Chondrocyte (in vitro differentiated cells): ENCODE results near the gene PRODH2. TPM values are rescaled to one million over a fixed set of nuclear protein-coding genes. Genes with fewer than 3 reads are reported as not detected.

Source experiments
- DNase-seq: peaks from one replicate; pipeline ENCODE4 v3.0.0; 2021; ENCODE audit warnings: mixed read lengths, low spot score
- H3K27ac Mint-ChIP-seq: one replicate; pipeline ENCODE4 v1.8.0; 2021; ENCODE audit warnings: mild to moderate bottlenecking, moderate library complexity, mixed read lengths; ENCODE audit not compliant: unreplicated experiment
- H3K27me3 Mint-ChIP-seq: 2 replicates; pipeline ENCODE4 v1.8.0; 2021; ENCODE audit warnings: low read depth, mixed read lengths
- H3K36me3 Mint-ChIP-seq: 2 replicates; pipeline ENCODE4 v1.8.0; 2021; ENCODE audit warnings: low read depth, mixed read lengths
- H3K4me1 Mint-ChIP-seq: 2 replicates; pipeline ENCODE4 v1.8.0; 2021; ENCODE audit warnings: low read depth, mild to moderate bottlenecking, mixed read lengths
- H3K4me3 Mint-ChIP-seq: one replicate; pipeline ENCODE4 v1.8.0; 2021; ENCODE audit warnings: mild to moderate bottlenecking, moderate library complexity, mixed read lengths; ENCODE audit not compliant: unreplicated experiment
- H3K9me3 Mint-ChIP-seq: 2 replicates; pipeline ENCODE4 v1.8.0; 2021; ENCODE audit warnings: low read depth, mixed read lengths
- total RNA-seq: library from RNA; stranded (reverse); gene quantifications from 3 replicates; pipeline ENCODE4 v1.2.1, GENCODE V29; 2021
- TF ChIP-seq, protein P1 (sequence below): fragments of 200-600 bp; sonication (generic); IDR thresholded peaks from 2 replicates; pipeline ENCODE4 v1.5.0; 2021; ENCODE audit warnings: antibody characterized with exemption, mild to moderate bottlenecking, moderate library complexity

PRODH2 gene
- total RNA-seq, 1 donor from 2014 or later: not detected

DNA sequence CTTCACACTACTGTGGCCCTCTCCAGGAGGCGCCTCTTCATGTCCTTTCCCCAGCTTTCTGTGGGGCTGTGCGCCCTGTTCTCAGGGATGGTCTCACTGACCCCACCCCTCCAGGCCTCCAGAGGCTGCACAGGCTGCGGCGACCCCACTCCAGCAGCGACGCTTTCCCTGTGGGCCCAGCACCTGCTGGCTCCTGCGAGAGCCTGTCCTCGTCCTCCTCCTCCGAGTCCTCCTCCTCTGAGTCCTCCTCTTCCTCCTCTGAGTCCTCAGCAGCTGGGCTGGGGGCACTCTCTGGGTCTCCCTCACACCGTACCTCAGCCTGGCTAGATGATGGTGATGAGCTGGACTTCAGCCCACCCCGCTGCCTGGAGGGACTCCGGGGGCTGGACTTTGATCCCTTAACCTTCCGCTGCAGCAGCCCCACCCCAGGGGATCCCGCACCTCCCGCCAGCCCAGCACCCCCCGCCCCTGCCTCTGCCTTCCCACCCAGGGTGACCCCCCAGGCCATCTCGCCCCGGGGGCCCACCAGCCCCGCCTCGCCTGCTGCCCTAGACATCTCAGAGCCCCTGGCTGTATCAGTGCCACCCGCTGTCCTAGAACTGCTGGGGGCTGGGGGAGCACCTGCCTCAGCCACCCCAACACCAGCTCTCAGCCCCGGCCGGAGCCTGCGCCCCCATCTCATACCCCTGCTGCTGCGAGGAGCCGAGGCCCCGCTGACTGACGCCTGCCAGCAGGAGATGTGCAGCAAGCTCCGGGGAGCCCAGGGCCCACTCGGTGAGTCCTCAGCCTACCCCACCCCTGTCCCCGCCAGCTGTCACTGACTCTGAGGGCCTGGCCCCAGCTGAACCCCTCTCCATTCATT, 26.1 kb downstream of the PRODH2 start:
- TF ChIP-seq, protein P1, sequence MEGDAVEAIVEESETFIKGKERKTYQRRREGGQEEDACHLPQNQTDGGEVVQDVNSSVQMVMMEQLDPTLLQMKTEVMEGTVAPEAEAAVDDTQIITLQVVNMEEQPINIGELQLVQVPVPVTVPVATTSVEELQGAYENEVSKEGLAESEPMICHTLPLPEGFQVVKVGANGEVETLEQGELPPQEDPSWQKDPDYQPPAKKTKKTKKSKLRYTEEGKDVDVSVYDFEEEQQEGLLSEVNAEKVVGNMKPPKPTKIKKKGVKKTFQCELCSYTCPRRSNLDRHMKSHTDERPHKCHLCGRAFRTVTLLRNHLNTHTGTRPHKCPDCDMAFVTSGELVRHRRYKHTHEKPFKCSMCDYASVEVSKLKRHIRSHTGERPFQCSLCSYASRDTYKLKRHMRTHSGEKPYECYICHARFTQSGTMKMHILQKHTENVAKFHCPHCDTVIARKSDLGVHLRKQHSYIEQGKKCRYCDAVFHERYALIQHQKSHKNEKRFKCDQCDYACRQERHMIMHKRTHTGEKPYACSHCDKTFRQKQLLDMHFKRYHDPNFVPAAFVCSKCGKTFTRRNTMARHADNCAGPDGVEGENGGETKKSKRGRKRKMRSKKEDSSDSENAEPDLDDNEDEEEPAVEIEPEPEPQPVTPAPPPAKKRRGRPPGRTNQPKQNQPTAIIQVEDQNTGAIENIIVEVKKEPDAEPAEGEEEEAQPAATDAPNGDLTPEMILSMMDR: no peak
- H3K4me1 Mint-ChIP-seq: no peaks in the 10 kb centered on the region
- H3K36me3 Mint-ChIP-seq: peaks cover 1% of the 10 kb centered on the region
- H3K27ac Mint-ChIP-seq: no peak overlapping the region
- peak; percentile 93 for DNase-seq
- H3K9me3 Mint-ChIP-seq: no peaks in the 10 kb centered on the region
- H3K4me3 Mint-ChIP-seq: no peak overlapping the region
- H3K27me3 Mint-ChIP-seq: no peaks in the 10 kb centered on the region

DNA sequence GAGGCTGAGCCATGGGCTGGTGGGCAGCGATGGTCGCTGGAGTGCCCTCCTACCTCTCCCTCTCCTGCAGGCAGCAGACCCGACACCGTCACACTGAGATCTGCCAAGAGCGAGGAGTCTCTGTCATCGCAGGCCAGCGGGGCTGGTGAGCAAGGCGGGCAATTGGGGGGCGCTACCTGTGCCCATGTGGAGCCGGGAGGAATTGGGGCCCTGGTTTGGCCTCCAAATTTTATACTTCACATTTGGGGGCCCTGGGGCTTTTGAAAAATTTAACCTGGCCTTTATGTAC, 27.4 kb downstream of the PRODH2 start:
- Mint-ChIP-seq H3K36me3 (peaks cover 3% of the 10 kb centered on the region), H3K27ac (no peak overlapping the region), H3K4me1 (no peaks in the 10 kb centered on the region), H3K27me3 (no peaks in the 10 kb centered on the region), H3K9me3 (no peaks in the 10 kb centered on the region), H3K4me3 (no peak overlapping the region)
- TF ChIP-seq, protein P1: no peak
- no peak for DNase-seq

DNA sequence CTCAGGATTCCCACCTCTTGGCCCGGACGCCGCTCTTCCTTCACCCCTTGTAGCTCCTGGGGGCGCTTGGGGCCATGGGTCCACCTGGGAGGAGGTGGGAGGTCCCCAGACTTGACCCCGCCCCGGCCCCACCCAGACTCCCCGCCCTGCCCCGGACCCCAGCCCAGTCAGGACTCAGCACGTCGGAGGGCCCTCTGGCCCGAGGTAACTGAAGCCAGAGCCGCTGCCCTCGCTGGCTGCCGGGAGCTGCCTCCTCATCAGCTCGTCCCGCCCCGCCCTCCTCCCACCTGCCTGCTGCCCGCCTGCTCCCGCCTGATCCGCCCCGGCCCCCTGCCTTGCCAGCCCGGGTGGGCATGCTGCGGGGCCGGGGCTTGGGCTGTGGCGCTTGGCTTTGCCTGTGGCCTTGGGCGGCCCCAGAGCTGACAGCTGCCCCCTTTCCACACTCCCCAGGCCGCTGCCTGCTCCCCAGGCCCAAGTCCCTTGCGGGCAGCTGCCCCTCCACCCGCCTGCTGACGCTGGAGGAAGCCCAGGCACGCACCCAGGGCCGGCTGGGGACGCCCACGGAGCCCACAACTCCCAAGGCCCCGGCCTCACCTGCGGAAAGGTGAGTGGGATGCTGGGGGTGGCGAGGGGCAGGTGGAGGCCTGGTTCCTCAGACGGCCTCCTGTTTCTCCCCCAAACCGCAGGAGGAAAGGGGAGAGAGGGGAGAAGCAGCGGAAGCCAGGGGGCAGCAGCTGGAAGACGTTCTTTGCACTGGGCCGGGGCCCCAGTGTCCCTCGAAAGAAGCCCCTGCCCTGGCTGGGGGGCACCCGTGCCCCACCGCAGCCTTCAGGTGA, 27.9 kb downstream of the PRODH2 start:
- H3K27ac Mint-ChIP-seq: no peak overlapping the region
- H3K4me3 Mint-ChIP-seq: no peak overlapping the region
- peaks cover 3% of the 10 kb centered on the region for H3K36me3 Mint-ChIP-seq
- TF ChIP-seq, protein P1: no peak
- no peaks in the 10 kb centered on the region for H3K4me1 Mint-ChIP-seq
- no peaks in the 10 kb centered on the region for H3K9me3 Mint-ChIP-seq
- no peaks in the 10 kb centered on the region for H3K27me3 Mint-ChIP-seq
- DNase-seq: no peak

DNA sequence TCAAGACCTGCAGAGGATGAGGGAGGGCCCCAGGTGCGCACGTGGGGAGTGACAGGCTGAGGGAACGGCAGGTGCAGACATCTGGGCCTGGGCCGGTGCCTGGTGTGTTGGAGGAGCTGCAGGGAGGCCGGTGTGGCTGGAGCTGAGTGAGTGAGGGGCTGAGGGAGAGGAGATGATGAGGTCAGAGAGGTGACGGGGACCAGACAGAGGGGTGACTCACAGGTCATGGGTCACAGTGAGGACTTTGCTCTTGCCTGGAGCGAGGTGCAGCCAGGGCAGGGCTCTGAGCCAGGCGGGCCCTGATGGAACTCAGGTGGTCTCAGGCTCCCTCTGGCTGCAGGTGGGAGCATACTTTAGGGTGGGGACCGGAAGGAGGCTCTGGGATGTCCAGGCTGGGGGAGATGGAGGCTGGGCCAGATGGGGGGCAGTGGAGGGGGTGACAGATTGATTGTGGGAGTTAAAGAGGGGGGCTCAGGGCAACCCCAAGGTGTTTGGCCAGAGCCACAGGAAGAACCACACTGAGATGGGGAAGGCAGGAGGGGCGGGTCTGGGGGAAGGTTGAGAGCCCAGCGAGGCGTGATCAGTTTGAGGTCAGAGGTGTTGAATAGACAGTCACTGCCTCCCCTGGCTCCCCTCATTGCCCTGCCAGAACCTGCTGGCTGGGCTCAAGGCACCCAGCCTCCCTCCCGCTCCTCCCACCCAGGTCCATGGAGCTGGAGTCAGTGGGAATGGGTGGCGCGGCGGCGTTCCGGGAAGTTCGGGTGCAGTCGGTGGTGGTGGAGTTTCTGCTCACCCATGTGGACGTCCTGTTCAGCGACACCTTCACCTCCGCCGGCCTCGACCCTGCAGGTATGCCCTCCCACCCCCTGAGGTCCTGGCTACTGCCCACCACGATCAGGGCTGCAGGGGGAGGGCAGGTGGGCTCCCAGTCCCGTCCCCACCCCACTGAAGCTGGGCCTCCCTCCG, 28.9 kb downstream of the PRODH2 start:
- Mint-ChIP-seq H3K27ac (no peak overlapping the region), H3K4me1 (no peaks in the 10 kb centered on the region), H3K27me3 (no peaks in the 10 kb centered on the region), H3K9me3 (no peaks in the 10 kb centered on the region), H3K36me3 (peaks cover 3% of the 10 kb centered on the region), H3K4me3 (no peak overlapping the region)
- no peak for DNase-seq
- TF ChIP-seq, protein P1: no peak
